HepG2 (cell line): ENCODE data around the gene ACP2. TPM values are rescaled to one million over a fixed set of nuclear protein-coding genes. Genes with fewer than 3 reads are reported as not detected.
A peak's percentile ranks its signal among the peaks of the same experiment; 100 is the strongest.

Experiments
- ATF7-NPFF ChIP-seq: sonication (generic); formaldehyde crosslinking; IDR thresholded peaks from 2 replicates; pipeline ENCODE4 v1.8.1; 2023; ENCODE audit warnings: mild to moderate bottlenecking, low read depth, missing genetic modification reagents, moderate library complexity
- FOXK1 ChIP-seq: sonication (generic); formaldehyde crosslinking; IDR thresholded peaks from 2 replicates; pipeline ENCODE4 v1.4.0; 2020; ENCODE audit warnings: low read depth, missing genetic modification reagents, borderline replicate concordance
- FOXK2 ChIP-seq: fragments of 450-650 bp; IDR thresholded peaks from 2 replicates; pipeline ENCODE4 v1.6.1; 2016
- GABPA ChIP-seq, 2 experiments: IDR thresholded peaks; 2 replicates each; pipeline ENCODE4 v1.6.1; 2011 to 2016; ENCODE audit warnings: low read depth in 2 of 2, low read length in 1 of 2, missing biosample characterization in 1 of 2, missing genetic modification characterization in 1 of 2
- HNRNPH1 ChIP-seq: fragments of 200-400 bp; formaldehyde crosslinking; optimal IDR thresholded peaks from 2 replicates; pipeline ENCODE3; 2017; ENCODE audit warnings: mild to moderate bottlenecking, low read depth, low read length
- LBX2 ChIP-seq: sonication (generic); formaldehyde crosslinking; IDR thresholded peaks from 2 replicates; pipeline ENCODE4 v1.5.0; 2020; ENCODE audit warnings: missing genetic modification reagents, mild to moderate bottlenecking, borderline replicate concordance
- MLLT10 ChIP-seq: sonication (generic); formaldehyde crosslinking; IDR thresholded peaks from 2 replicates; pipeline ENCODE4 v1.4.0; 2020; ENCODE audit warnings: missing genetic modification reagents
- MTA1 ChIP-seq: sonication (generic); formaldehyde crosslinking; IDR thresholded peaks from 2 replicates; pipeline ENCODE4 v1.4.0; 2020; ENCODE audit warnings: missing genetic modification reagents, mild to moderate bottlenecking, borderline replicate concordance
- NCOR1 ChIP-seq: fragments of 200-600 bp; sonication (generic); IDR thresholded peaks from 2 replicates; pipeline ENCODE4 v1.7.0; 2017; ENCODE audit warnings: antibody characterized with exemption, low read length, borderline replicate concordance
- PHF5A ChIP-seq: IDR thresholded peaks from one replicate; pipeline ENCODE4 v1.6.1; 2018; ENCODE audit warnings: low read depth, missing genetic modification reagents; ENCODE audit not compliant: unreplicated experiment
- REPIN1 ChIP-seq: sonication (generic); formaldehyde crosslinking; IDR thresholded peaks from 2 replicates; pipeline ENCODE4 v1.8.0; 2022; ENCODE audit warnings: missing genetic modification reagents, low read depth, mild to moderate bottlenecking, borderline replicate concordance
- SIN3B ChIP-seq: fragments of 150-350 bp; IDR thresholded peaks from 2 replicates; pipeline ENCODE4 v1.6.1; 2014; ENCODE audit warnings: low read length
- SKI ChIP-seq: fragments of 450-650 bp; IDR thresholded peaks from one replicate; pipeline ENCODE4 v1.6.1; 2018; ENCODE audit warnings: mild to moderate bottlenecking; ENCODE audit not compliant: partially characterized antibody
- SMARCC2 ChIP-seq: fragments of 450-650 bp; IDR thresholded peaks from 2 replicates; pipeline ENCODE4 v1.6.1; 2017; ENCODE audit warnings: antibody characterized with exemption, mild to moderate bottlenecking
- TMF1 ChIP-seq: sonication (generic); formaldehyde crosslinking; IDR thresholded peaks from 2 replicates; pipeline ENCODE4 v1.8.1; 2022; ENCODE audit warnings: low read depth, missing genetic modification reagents
- ZBTB46 ChIP-seq: sonication (generic); formaldehyde crosslinking; IDR thresholded peaks from 2 replicates; pipeline ENCODE4 v1.4.0; 2020; ENCODE audit warnings: mild to moderate bottlenecking, missing genetic modification reagents, borderline replicate concordance
- ZEB1 ChIP-seq: IDR thresholded peaks from 2 replicates; pipeline ENCODE4 v1.6.1; 2012; ENCODE audit warnings: mild to moderate bottlenecking, low read depth, inconsistent platforms; ENCODE audit not compliant: insufficient replicate concordance
- ZKSCAN8 ChIP-seq: IDR thresholded peaks from 2 replicates; pipeline ENCODE4 v1.6.1; 2016; ENCODE audit warnings: borderline replicate concordance, missing genetic modification reagents, missing compliant biosample characterization
- ZNF317 ChIP-seq: sonication (generic); formaldehyde crosslinking; IDR thresholded peaks from 2 replicates; pipeline ENCODE4 v1.5.0; 2020; ENCODE audit warnings: mild to moderate bottlenecking, missing genetic modification reagents
- ZNF446 ChIP-seq: sonication (generic); formaldehyde crosslinking; IDR thresholded peaks from 2 replicates; pipeline ENCODE4 v1.5.0; 2020; ENCODE audit warnings: mild to moderate bottlenecking, missing genetic modification reagents
- ZNF7 ChIP-seq: IDR thresholded peaks from 2 replicates; pipeline ENCODE4 v1.6.1; 2016; ENCODE audit warnings: missing biosample characterization, missing genetic modification reagents
- ZSCAN20 ChIP-seq: sonication (generic); formaldehyde crosslinking; IDR thresholded peaks from 2 replicates; pipeline ENCODE4 v1.4.0; 2020; ENCODE audit warnings: missing genetic modification reagents, mild to moderate bottlenecking, borderline replicate concordance
- ZSCAN29 ChIP-seq: sonication (generic); formaldehyde crosslinking; conservative IDR thresholded peaks from 2 replicates; pipeline ENCODE4 v1.4.0; 2020; ENCODE audit warnings: mild to moderate bottlenecking, missing genetic modification reagents
- ZZZ3 ChIP-seq: sonication (generic); formaldehyde crosslinking; IDR thresholded peaks from 2 replicates; pipeline ENCODE4 v1.4.0; 2020; ENCODE audit warnings: missing genetic modification reagents, mild to moderate bottlenecking, borderline replicate concordance
- polyA plus RNA-seq, 8 experiments: library from polyadenylated mRNA; depleted of rRNA in 3 of 8; stranded (reverse) in 7 of 8; unstranded in 1 of 8; fragments of >200 nt; fragmentation: Illumina TruSeq in 4 of 8; extraction: Trizol in 4 of 8; gene quantifications; 2 replicates each; pipeline versions ENCODE4 v1.2.1 to v1.2.3, GENCODE V29; 2011 to 2016; ENCODE audit warnings: low read depth in 4 of 8, missing spikeins in 1 of 8, mixed read lengths in 1 of 8; ENCODE audit not compliant: insufficient read depth in 1 of 8
- total RNA-seq, 5 experiments: library from RNA; depleted of rRNA; stranded (reverse); fragments of >200 nt; fragmentation: Illumina TruSeq; extraction: Trizol; gene quantifications; 2 replicates each; pipeline ENCODE4 v1.2.3, GENCODE V29; 2016; ENCODE audit warnings: low read depth in 1 of 5
- TF ChIP-seq, protein P1 (sequence below): sonication (generic); formaldehyde crosslinking; IDR thresholded peaks from 2 replicates; pipeline ENCODE4 v1.4.0; 2020; ENCODE audit warnings: missing genetic modification reagents
- TF ChIP-seq, protein P2 (sequence below): sonication (generic); formaldehyde crosslinking; IDR thresholded peaks from 2 replicates; pipeline ENCODE4 v1.5.0; 2020; ENCODE audit warnings: missing genetic modification reagents

The ACP2 gene
- total and polyA plus RNA-seq, 2 of the 13 experiments (the other 11 are each of a cell fraction or from before 2014, with no cell fraction given) = 17.7 to 20.2 TPM

DNA sequence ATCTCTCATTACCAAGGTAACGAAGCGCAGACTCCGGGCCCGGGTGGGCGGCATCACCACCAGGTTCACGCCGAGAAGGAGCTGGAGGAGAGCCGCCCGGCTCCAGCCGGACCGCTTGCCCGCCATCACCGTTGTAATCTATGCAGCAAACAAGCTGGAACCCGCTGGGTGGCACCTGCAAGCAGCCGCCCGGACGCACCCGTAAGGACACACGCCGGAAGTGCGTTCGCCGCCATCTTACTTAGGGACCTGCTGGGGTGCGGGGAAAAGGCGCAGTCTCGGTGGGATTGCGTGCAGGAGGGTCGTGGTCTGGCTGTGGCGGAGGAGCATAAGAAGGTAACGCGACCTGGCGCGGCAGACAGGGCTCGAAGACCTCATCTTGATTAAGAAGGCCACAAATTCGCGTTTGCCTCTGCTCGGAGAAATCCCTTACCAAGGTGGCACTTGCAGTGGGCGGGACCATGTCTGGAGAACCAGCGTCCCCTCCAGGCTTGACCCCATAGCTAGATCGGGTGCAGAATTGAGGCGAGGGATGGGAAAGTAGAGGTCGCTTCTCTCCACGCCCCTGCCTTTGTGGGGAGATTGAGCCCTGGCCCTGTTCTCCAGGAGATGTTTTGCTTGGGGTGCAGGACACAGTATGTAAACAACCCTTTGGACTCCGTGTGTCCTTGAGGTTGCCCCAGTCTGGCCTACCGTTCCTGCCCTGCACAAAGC, at the start of gene ACP2 (continued):
- TF ChIP-seq ZNF317 (CRISPR knock-in tag) (peak; percentile 82), ZEB1 (no peak), FOXK1 (CRISPR knock-in tag) (peak; percentile 88; the same call in 1 of the 2 replicates), HNRNPH1 (no peak), TMF1 (peak; percentile 88; the same call in 1 of the 2 replicates), PHF5A (peak; percentile 24), ATF7-NPFF (CRISPR knock-in tag) (no peak), LBX2 (peak; percentile 31; the same call in 1 of the 2 replicates), ZNF7 (no peak), ZZZ3 (no peak; the same call in 1 of the 2 replicates), MTA1 (CRISPR knock-in tag) (peak; percentile 77; the same call in 1 of the 2 replicates), ZKSCAN8 (CRISPR knock-in tag) (peak; percentile 48; the same call in 1 of the 2 replicates), REPIN1 (CRISPR knock-in tag) (peak; percentile 85), ZNF446 (CRISPR knock-in tag) (peak; percentile 62; the same call in 1 of the 2 replicates), ZSCAN29 (CRISPR knock-in tag) (peak; percentile 76; the same call in 1 of the 2 replicates), SMARCC2 (no peak), ZBTB46 (CRISPR knock-in tag) (no peak), ZSCAN20 (CRISPR knock-in tag) (no peak), SKI (peak; percentile 54), NCOR1 (peak; percentile 74; the same call in 1 of the 2 replicates), MLLT10 (CRISPR knock-in tag) (no peak), GABPA (IDR thresholded peaks at IDR 0.05; ENCODE audit: low read depth, low read length) (peak; percentile 97), GABPA (CRISPR knock-in tag; IDR thresholded peaks at IDR 0.05; ENCODE audit: low read depth) (peak; percentile 100), SIN3B (peak; percentile 85), FOXK2 (0 out of 2 replicates have a peak, but pooled peaks have one; percentile 15)
- TF ChIP-seq, protein P1, sequence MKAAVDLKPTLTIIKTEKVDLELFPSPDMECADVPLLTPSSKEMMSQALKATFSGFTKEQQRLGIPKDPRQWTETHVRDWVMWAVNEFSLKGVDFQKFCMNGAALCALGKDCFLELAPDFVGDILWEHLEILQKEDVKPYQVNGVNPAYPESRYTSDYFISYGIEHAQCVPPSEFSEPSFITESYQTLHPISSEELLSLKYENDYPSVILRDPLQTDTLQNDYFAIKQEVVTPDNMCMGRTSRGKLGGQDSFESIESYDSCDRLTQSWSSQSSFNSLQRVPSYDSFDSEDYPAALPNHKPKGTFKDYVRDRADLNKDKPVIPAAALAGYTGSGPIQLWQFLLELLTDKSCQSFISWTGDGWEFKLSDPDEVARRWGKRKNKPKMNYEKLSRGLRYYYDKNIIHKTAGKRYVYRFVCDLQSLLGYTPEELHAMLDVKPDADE = peak; percentile 71; the same call in 1 of the 2 replicates
- TF ChIP-seq, protein P2, sequence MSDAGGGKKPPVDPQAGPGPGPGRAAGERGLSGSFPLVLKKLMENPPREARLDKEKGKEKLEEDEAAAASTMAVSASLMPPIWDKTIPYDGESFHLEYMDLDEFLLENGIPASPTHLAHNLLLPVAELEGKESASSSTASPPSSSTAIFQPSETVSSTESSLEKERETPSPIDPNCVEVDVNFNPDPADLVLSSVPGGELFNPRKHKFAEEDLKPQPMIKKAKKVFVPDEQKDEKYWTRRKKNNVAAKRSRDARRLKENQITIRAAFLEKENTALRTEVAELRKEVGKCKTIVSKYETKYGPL = no peak
